ENCODE measurements around the gene KCNB1. TPM values are rescaled to one million over a fixed set of nuclear protein-coding genes. Genes with fewer than 3 reads are reported as not detected.

KCNB1 gene
- total and polyA plus RNA-seq, 2 of the 4 experiments (the other 2 are of a cell fraction), result 0.05 TPM; not detected in 1

DNA sequence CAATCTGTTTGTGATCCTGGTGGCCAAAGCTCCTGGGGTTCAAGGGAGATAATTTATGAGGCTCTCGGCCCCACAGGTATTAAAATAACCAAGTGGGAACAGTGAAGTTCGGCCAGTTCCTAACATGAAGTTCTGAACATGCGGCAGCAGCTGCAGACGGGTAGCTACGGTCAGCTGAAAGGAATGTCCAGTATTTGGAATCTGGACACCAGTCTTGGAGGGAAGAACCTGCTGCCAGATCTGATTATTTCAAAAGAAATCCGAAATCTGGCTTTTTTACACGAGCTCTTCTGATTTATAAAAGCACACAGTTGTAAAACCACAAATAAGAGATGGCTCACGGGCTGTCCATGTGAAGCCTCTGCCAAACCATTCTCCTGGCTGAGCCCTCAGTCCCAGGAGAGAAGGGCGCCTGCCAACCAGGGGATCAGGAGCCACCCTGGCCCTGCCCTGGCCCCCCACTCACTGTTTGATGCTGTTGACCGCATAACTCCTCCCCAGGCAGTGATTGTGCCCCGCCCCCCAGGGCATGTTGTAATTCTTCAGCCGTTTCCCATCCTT, 28.2 kb upstream of the KCNB1 start:
- H3K14ac ChIP-seq (replicated peaks; ENCODE audit: low read depth, low read length), result no peak overlapping the region
- no peak overlapping the region for H3K4ac ChIP-seq (ENCODE audit: low read depth, low read length)
- peaks cover 2% of the 10 kb centered on the region; the same call in 1 of the 2 replicates for H3K4me1 ChIP-seq (ENCODE audit: control insufficient read depth, insufficient read depth, low read length)
- BruUV-seq (replicated peaks), result no TSS peak
- no peaks in the 10 kb centered on the region for H3K9me1 ChIP-seq (ENCODE audit: insufficient read depth, low read length)
- no peak overlapping the region for H2AK9ac ChIP-seq (replicated peaks; ENCODE audit: low read depth, low read length, poor library complexity)
- WGBS, 2 experiments (ENCODE audit: extremely low coverage in 2 of 2, insufficient read length in 1 of 2), result 19% methylated on average over 4 of the region's 12 CpGs; no CpG with 5 or more reads in 1 of the 2 experiments
- H3K79me1 ChIP-seq (ENCODE audit: low read depth in 1 of 2, low read length in 2 of 2), result no peaks in the 10 kb centered on the region
- no peak overlapping the region for H3K23ac ChIP-seq (ENCODE audit: low read depth, low read length)
- no peak overlapping the region for H4K91ac ChIP-seq (ENCODE audit: insufficient read depth, low read depth, low read length)
- H3K18ac ChIP-seq (ENCODE audit: low read depth, low read length), result no peak overlapping the region
- in situ Hi-C loops (cut with MboI; ENCODE audit: low sequenced_read_pairs) (loop anchor here (5.0 kb wide), 1 partner anchor 178 kb away; no protein-coding TSS in a partner anchor), intact Hi-C loops (cut with micrococcal nuclease) (no loop called here), dilution Hi-C loops (cut with HindIII; ENCODE audit: low sequenced_read_pairs, unreplicated experiment) (no loop called here)
- H3K36me3 ChIP-seq (ENCODE audit: control insufficient read depth, insufficient read depth, low read length), result no peaks in the 10 kb centered on the region
- no peak overlapping the region for H3K4me3 ChIP-seq (ENCODE audit: insufficient read depth, low read depth, low read length)
- no peak overlapping the region for H2BK5ac ChIP-seq (ENCODE audit: low read depth, low read length, poor library complexity, severe bottlenecking)
- H3K4me2 ChIP-seq (ENCODE audit: low read depth, low read length), result peak overlapping the region; percentile 7; the same call in 1 of the 2 replicates
- H3K27ac ChIP-seq (ENCODE audit: insufficient read depth, low read length), result no peak overlapping the region
- H2BK15ac ChIP-seq (ENCODE audit: low read depth, low read length), result no peak overlapping the region
- ChIA-PET CTCF (interaction anchor here (1.1 to 1.6 kb wide), 2 partner anchors 96 to 176 kb away, joined by 3 to 5 read pairs; no protein-coding TSS in a partner anchor), POLR2A (ENCODE audit: unreplicated experiment) (interaction anchor here (0.6 kb wide), 1 partner anchor 88 kb away, joined by 3 read pairs; no protein-coding TSS in a partner anchor)
- H2BK120ac ChIP-seq (ENCODE audit: low read depth, low read length), result no peak overlapping the region
- no peak overlapping the region for H3K9ac ChIP-seq (ENCODE audit: low read depth, low read length)
- no peak overlapping the region for H4K5ac ChIP-seq (ENCODE audit: low read depth, low read length)
- H2BK20ac ChIP-seq (ENCODE audit: low read depth, low read length), result no peak overlapping the region
- no peak overlapping the region for H2AK5ac ChIP-seq (ENCODE audit: low read depth, low read length)
- TF ChIP-seq RCOR1 (IDR thresholded peaks at IDR 0.05; ENCODE audit: insufficient replicate concordance, low read length) (no peak), USF2 (IDR thresholded peaks at IDR 0.05; ENCODE audit: low read depth, low read length) (no peak), MAZ (IDR thresholded peaks at IDR 0.05; ENCODE audit: borderline replicate concordance, low read depth, low read length) (no peak), MXI1 (IDR thresholded peaks at IDR 0.05; ENCODE audit: borderline replicate concordance, low read depth, low read length) (no peak; the same call in 1 of the 2 replicates), CEBPB (IDR thresholded peaks at IDR 0.05; ENCODE audit: low read depth, low read length) (no peak), RAD21 (IDR thresholded peaks at IDR 0.05; ENCODE audit: low read length) (no peak), MAFK (IDR thresholded peaks at IDR 0.05; ENCODE audit: low read depth, low read length) (no peak), BHLHE40 (IDR thresholded peaks at IDR 0.05; ENCODE audit: low read depth, low read length) (no peak; the same call in 1 of the 2 replicates), NFE2L2 (IDR thresholded peaks at IDR 0.05; ENCODE audit: low read depth, low read length) (no peak), FOS (IDR thresholded peaks at IDR 0.05; ENCODE audit: low read depth, low read length) (no peak), POLR2A (IDR thresholded peaks at IDR 0.05; ENCODE audit: low read depth, low read length) (no peak), SMC3 (IDR thresholded peaks at IDR 0.05; ENCODE audit: low read depth, low read length) (no peak), RFX5 (IDR thresholded peaks at IDR 0.05; ENCODE audit: low read depth, low read length) (no peak), CHD1 (IDR thresholded peaks at IDR 0.05; ENCODE audit: low read depth, low read length) (no peak)
- TF ChIP-seq, protein P1, sequence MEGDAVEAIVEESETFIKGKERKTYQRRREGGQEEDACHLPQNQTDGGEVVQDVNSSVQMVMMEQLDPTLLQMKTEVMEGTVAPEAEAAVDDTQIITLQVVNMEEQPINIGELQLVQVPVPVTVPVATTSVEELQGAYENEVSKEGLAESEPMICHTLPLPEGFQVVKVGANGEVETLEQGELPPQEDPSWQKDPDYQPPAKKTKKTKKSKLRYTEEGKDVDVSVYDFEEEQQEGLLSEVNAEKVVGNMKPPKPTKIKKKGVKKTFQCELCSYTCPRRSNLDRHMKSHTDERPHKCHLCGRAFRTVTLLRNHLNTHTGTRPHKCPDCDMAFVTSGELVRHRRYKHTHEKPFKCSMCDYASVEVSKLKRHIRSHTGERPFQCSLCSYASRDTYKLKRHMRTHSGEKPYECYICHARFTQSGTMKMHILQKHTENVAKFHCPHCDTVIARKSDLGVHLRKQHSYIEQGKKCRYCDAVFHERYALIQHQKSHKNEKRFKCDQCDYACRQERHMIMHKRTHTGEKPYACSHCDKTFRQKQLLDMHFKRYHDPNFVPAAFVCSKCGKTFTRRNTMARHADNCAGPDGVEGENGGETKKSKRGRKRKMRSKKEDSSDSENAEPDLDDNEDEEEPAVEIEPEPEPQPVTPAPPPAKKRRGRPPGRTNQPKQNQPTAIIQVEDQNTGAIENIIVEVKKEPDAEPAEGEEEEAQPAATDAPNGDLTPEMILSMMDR (conservative IDR thresholded peaks at IDR 0.05; ENCODE audit: low read depth, low read length), result no peak
- no peak overlapping the region for H3K56ac ChIP-seq (ENCODE audit: extremely low read depth, insufficient read depth, low read length)
- no peaks in the 10 kb centered on the region for H3K9me3 ChIP-seq (ENCODE audit: control insufficient read depth, insufficient read depth, low read length)
- no peak overlapping the region for H2AFZ ChIP-seq (replicated peaks; ENCODE audit: low read length, poor library complexity)
- DNase-seq (peak; percentile 83), ATAC-seq (ENCODE audit: low read depth) (peak; percentile 94)
- peaks cover 3% of the 10 kb centered on the region; the same call in 1 of the 2 replicates for H4K20me1 ChIP-seq (ENCODE audit: insufficient read depth, low read length)
- peaks cover 9% of the 10 kb centered on the region for H3K27me3 ChIP-seq (ENCODE audit: control insufficient read depth, insufficient read depth, low read length)
- H4K8ac ChIP-seq (ENCODE audit: low read depth in 2 of 2, low read length in 2 of 2), result no peak overlapping the region

All from IMR-90 (cell line).